BLaER1 (cell line): Measurements from ENCODE around the gene FAM50A.

Experiments used
- H3K27ac ChIP-seq: shearing (Covaris generic); formaldehyde crosslinking; 2 replicates; pipeline ENCODE4 v1.8.1; 2022
- H3K27me3 ChIP-seq: shearing (Covaris generic); formaldehyde crosslinking; 2 replicates; pipeline ENCODE4 v1.8.1; 2022
- H3K36me3 ChIP-seq: shearing (Covaris generic); formaldehyde crosslinking; 2 replicates; pipeline ENCODE4 v1.8.1; 2022
- H3K4me1 ChIP-seq: shearing (Covaris generic); formaldehyde crosslinking; 2 replicates; pipeline ENCODE4 v1.8.1; 2022
- H3K4me2 ChIP-seq: shearing (Covaris generic); formaldehyde crosslinking; 2 replicates; pipeline ENCODE4 v1.8.1; 2022
- H3K4me3 ChIP-seq: shearing (Covaris generic); formaldehyde crosslinking; 2 replicates; pipeline ENCODE4 v1.8.1; 2022
- H3K9ac ChIP-seq: shearing (Covaris generic); formaldehyde crosslinking; 2 replicates; pipeline ENCODE4 v1.8.1; 2022
- H3K9me3 ChIP-seq: shearing (Covaris generic); formaldehyde crosslinking; 2 replicates; pipeline ENCODE4 v1.8.1; 2022
- H4K20me1 ChIP-seq: shearing (Covaris generic); formaldehyde crosslinking; 2 replicates; pipeline ENCODE4 v1.8.1; 2022
- Cebpa-rat ChIP-seq: shearing (Covaris generic); IDR thresholded peaks from 2 replicates; pipeline ENCODE4 v1.8.1; 2022

The FAM50A gene

GRCh38 chrX:154412468-154412867, 31.5 kb upstream of the FAM50A start:
- no peaks in the 10 kb centered on the region for H4K20me1 ChIP-seq
- H3K27me3 ChIP-seq, result peaks cover 9% of the 10 kb centered on the region
- peaks cover 11% of the 10 kb centered on the region for H3K9me3 ChIP-seq
- H3K4me2 ChIP-seq, result peak overlapping the region; percentile 84
- peaks cover 28% of the 10 kb centered on the region for H3K4me1 ChIP-seq
- peak overlapping the region; percentile 87 for H3K27ac ChIP-seq
- TF ChIP-seq Cebpa-rat, result no peak
- H3K9ac ChIP-seq, result peak overlapping the region; percentile 85
- H3K4me3 ChIP-seq, result peak overlapping the region; percentile 86
- peaks cover 12% of the 10 kb centered on the region; the same call in 1 of the 2 replicates for H3K36me3 ChIP-seq

GRCh38 chrX:154413142-154413541, 30.8 kb upstream of the FAM50A start:
- Histone ChIP-seq H3K9me3 (peaks cover 11% of the 10 kb centered on the region), H3K36me3 (peaks cover 12% of the 10 kb centered on the region; the same call in 1 of the 2 replicates), H3K4me3 (no peak overlapping the region), H3K27ac (no peak overlapping the region), H3K4me2 (0 out of 2 replicates have a peak overlapping the region, but pooled peaks have one; percentile 84), H3K4me1 (peaks cover 28% of the 10 kb centered on the region), H3K27me3 (peaks cover 16% of the 10 kb centered on the region), H3K9ac (no peak overlapping the region), H4K20me1 (no peaks in the 10 kb centered on the region)
- no peak for TF ChIP-seq Cebpa-rat

GRCh38 chrX:154417157-154417556, 26.8 kb upstream of the FAM50A start:
- Histone ChIP-seq H4K20me1 (peaks cover 16% of the 10 kb centered on the region; the same call in 1 of the 2 replicates), H3K9ac (no peak overlapping the region), H3K27ac (no peak overlapping the region), H3K4me1 (peaks cover 7% of the 10 kb centered on the region), H3K36me3 (peaks cover 22% of the 10 kb centered on the region; the same call in 1 of the 2 replicates), H3K4me2 (no peak overlapping the region), H3K9me3 (no peaks in the 10 kb centered on the region; the same call in 1 of the 2 replicates), H3K27me3 (peaks cover 53% of the 10 kb centered on the region), H3K4me3 (no peak overlapping the region)
- TF ChIP-seq Cebpa-rat, result no peak

GRCh38 chrX:154419189-154419588, 24.8 kb upstream of the FAM50A start:
- Histone ChIP-seq H4K20me1 (peaks cover 16% of the 10 kb centered on the region; the same call in 1 of the 2 replicates), H3K27ac (no peak overlapping the region), H3K36me3 (peaks cover 14% of the 10 kb centered on the region; the same call in 1 of the 2 replicates), H3K4me3 (no peak overlapping the region), H3K27me3 (peaks cover 53% of the 10 kb centered on the region), H3K9ac (no peak overlapping the region), H3K4me2 (no peak overlapping the region), H3K9me3 (no peaks in the 10 kb centered on the region), H3K4me1 (no peaks in the 10 kb centered on the region)
- no peak for TF ChIP-seq Cebpa-rat

GRCh38 chrX:154419688-154420401, 24.1 kb upstream of the FAM50A start:
- Histone ChIP-seq H3K27ac (no peak overlapping the region), H3K9me3 (no peaks in the 10 kb centered on the region), H3K4me2 (no peak overlapping the region), H3K4me1 (no peaks in the 10 kb centered on the region), H3K36me3 (peaks cover 14% of the 10 kb centered on the region; the same call in 1 of the 2 replicates), H4K20me1 (peaks cover 16% of the 10 kb centered on the region; the same call in 1 of the 2 replicates), H3K9ac (no peak overlapping the region), H3K27me3 (peaks cover 53% of the 10 kb centered on the region), H3K4me3 (no peak overlapping the region)
- TF ChIP-seq Cebpa-rat, result no peak

- no peaks in the 10 kb centered on the region for H3K9me3 ChIP-seq
- peaks cover 10% of the 10 kb centered on the region; the same call in 1 of the 2 replicates for H3K36me3 ChIP-seq
- H3K4me1 ChIP-seq, result no peaks in the 10 kb centered on the region
- H3K9ac ChIP-seq, result no peak overlapping the region
- no peak overlapping the region for H3K4me3 ChIP-seq
- no peak for TF ChIP-seq Cebpa-rat
- peaks cover 53% of the 10 kb centered on the region for H3K27me3 ChIP-seq
- H4K20me1 ChIP-seq, result peaks cover 16% of the 10 kb centered on the region; the same call in 1 of the 2 replicates
- H3K4me2 ChIP-seq, result no peak overlapping the region
- H3K27ac ChIP-seq, result no peak overlapping the region
Observed at GRCh38 chrX:154420402-154420756, 23.6 kb upstream of the FAM50A start.

- H3K27ac ChIP-seq, result no peak overlapping the region
- TF ChIP-seq Cebpa-rat, result no peak
- H3K27me3 ChIP-seq, result peaks cover 5% of the 10 kb centered on the region; the same call in 1 of the 2 replicates
- peaks cover 18% of the 10 kb centered on the region; the same call in 1 of the 2 replicates for H3K9me3 ChIP-seq
- peaks cover 6% of the 10 kb centered on the region for H4K20me1 ChIP-seq
- H3K36me3 ChIP-seq, result peaks cover 12% of the 10 kb centered on the region
- no peak overlapping the region for H3K9ac ChIP-seq
- H3K4me1 ChIP-seq, result peaks cover 36% of the 10 kb centered on the region
- no peak overlapping the region for H3K4me3 ChIP-seq
- peak overlapping the region; percentile 67 for H3K4me2 ChIP-seq
Observed at GRCh38 chrX:154426916-154427770, 16.8 kb upstream of the FAM50A start.

- H3K27ac ChIP-seq, result peak within 1 kb of the TSS; percentile 74
- peaks cover 26% of the 10 kb centered on the region for H3K36me3 ChIP-seq
- H3K4me3 ChIP-seq, result peak within 1 kb of the TSS; percentile 78
- H3K9ac ChIP-seq, result peak within 1 kb of the TSS; percentile 79
- peaks cover 36% of the 10 kb centered on the region for H3K4me1 ChIP-seq
- H3K9me3 ChIP-seq, result peaks cover 18% of the 10 kb centered on the region; the same call in 1 of the 2 replicates
- peak within 1 kb of the TSS; percentile 77 for H3K4me2 ChIP-seq
- H3K27me3 ChIP-seq, result peaks cover 14% of the 10 kb centered on the region; the same call in 1 of the 2 replicates
- H4K20me1 ChIP-seq, result peaks cover 9% of the 10 kb centered on the region
- no peak for TF ChIP-seq Cebpa-rat
Observed at GRCh38 chrX:154428176-154429171, 15.5 kb upstream of the FAM50A start, which contains the start of gene ATP6AP1. TSS of gene ATP6AP1 (plus strand) at chrX:154428677. CDS start at chrX:154428693, 16 bp downstream.
